HG03469 (cell line): ENCODE results near the gene LRIG2.
"Not testable (repeated sequence)": the region's sequence is repeated elsewhere in the genome, so short reads cannot be mapped to it uniquely, and the experiment has no call there.

ENCODE experiments used
- ATAC-seq: cut with Tn5 transposase; IDR thresholded peaks from one replicate; pipeline ENCODE4 v1.9.1; 2021; ENCODE audit warnings: mild to moderate bottlenecking, moderate library complexity, moderate number of reproducible peaks; ENCODE audit not compliant: unreplicated experiment

Gene LRIG2

GRCh38 chr1:113158743-113159142 lies 85.7 kb downstream of the LRIG2 start:
- ATAC-seq = not testable (repeated sequence)

- ATAC-seq = no peak
These were observed 93.5 kb downstream of the LRIG2 start for GRCh38 chr1:113166473-113166872.

GRCh38 chr1:113168946-113169345 lies 95.9 kb downstream of the LRIG2 start:
- ATAC-seq = no peak

GRCh38 chr1:113169591-113169990 lies 96.6 kb downstream of the LRIG2 start:
- ATAC-seq = no peak

GRCh38 chr1:113170519-113170918 lies 97.5 kb downstream of the LRIG2 start:
- ATAC-seq = no peak

- peak; percentile 56 for ATAC-seq
These were observed 105.1 kb downstream of the LRIG2 start for GRCh38 chr1:113178106-113178505.

GRCh38 chr1:113178522-113178921 lies 105.5 kb downstream of the LRIG2 start:
- ATAC-seq = no peak
